SH-SY5Y (cell line): Measurements from ENCODE around the gene ATP10A.

Source experiments
- GATA2 ChIP-seq: IDR thresholded peaks from 2 replicates; pipeline ENCODE4 v1.6.1; 2011; ENCODE audit warnings: mild to moderate bottlenecking, low read depth, low read length
- GATA3 ChIP-seq: IDR thresholded peaks from 2 replicates; pipeline ENCODE4 v1.6.1; 2011; ENCODE audit warnings: low read depth, mild to moderate bottlenecking, low read length, moderate library complexity

ATP10A gene

GRCh38 chr15:25718169-25718536 lies 145.0 kb downstream of the ATP10A start:
- no peak for TF ChIP-seq GATA3
- no peak for TF ChIP-seq GATA2

GRCh38 chr15:25717457-25718168 lies 145.5 kb downstream of the ATP10A start:
- TF ChIP-seq GATA3 (no peak), GATA2 (no peak)

GRCh38 chr15:25717127-25717456 lies 146.0 kb downstream of the ATP10A start:
- TF ChIP-seq GATA2 = no peak
- TF ChIP-seq GATA3 = no peak

- no peak for TF ChIP-seq GATA2
- no peak for TF ChIP-seq GATA3
These were observed 146.6 kb downstream of the ATP10A start for GRCh38 chr15:25716414-25717126.

- no peak for TF ChIP-seq GATA3
- no peak for TF ChIP-seq GATA2
These were observed 147.4 kb downstream of the ATP10A start for GRCh38 chr15:25715536-25716413.

GRCh38 chr15:25714538-25714840 lies 148.6 kb downstream of the ATP10A start:
- no peak for TF ChIP-seq GATA2
- TF ChIP-seq GATA3 = no peak

GRCh38 chr15:25713736-25714537 lies 149.2 kb downstream of the ATP10A start:
- TF ChIP-seq GATA3 (no peak), GATA2 (no peak)

GRCh38 chr15:25712961-25713355 lies 150.2 kb downstream of the ATP10A start:
- no peak for TF ChIP-seq GATA2
- TF ChIP-seq GATA3 = no peak

- TF ChIP-seq GATA3 (no peak), GATA2 (no peak)
These were observed 150.8 kb downstream of the ATP10A start for GRCh38 chr15:25712192-25712960.

GRCh38 chr15:25711691-25712090 lies 151.4 kb downstream of the ATP10A start:
- no peak for TF ChIP-seq GATA2
- TF ChIP-seq GATA3 = no peak

- no peak for TF ChIP-seq GATA2
- TF ChIP-seq GATA3 = no peak
These were observed 152.0 kb downstream of the ATP10A start for GRCh38 chr15:25711164-25711563.

- TF ChIP-seq GATA2 (no peak), GATA3 (no peak)
These were observed 152.9 kb downstream of the ATP10A start for GRCh38 chr15:25710184-25710583.

GRCh38 chr15:25709437-25710159 lies 153.5 kb downstream of the ATP10A start:
- TF ChIP-seq GATA2 (no peak), GATA3 (no peak)

- no peak for TF ChIP-seq GATA2
- no peak for TF ChIP-seq GATA3
These were observed 154.7 kb downstream of the ATP10A start for GRCh38 chr15:25708391-25708790.
